NAMALWA (cell line): ENCODE results near the gene SYT7.

Experiments used
- DNase-seq: peaks from one replicate; pipeline ENCODE4 v3.0.0-alpha.2; 2015; ENCODE audit warnings: low spot score

SYT7 gene

GRCh38 chr11:61536676-61537270 lies 44.1 kb downstream of the SYT7 start:
- DNase-seq = no peak

- no peak for DNase-seq
Observed at GRCh38 chr11:61535998-61536675, 44.7 kb downstream of the SYT7 start.

- DNase-seq = no peak
Observed at GRCh38 chr11:61534933-61535839, 45.7 kb downstream of the SYT7 start.

GRCh38 chr11:61534025-61534932 lies 46.6 kb downstream of the SYT7 start:
- DNase-seq = no peak

DNA sequence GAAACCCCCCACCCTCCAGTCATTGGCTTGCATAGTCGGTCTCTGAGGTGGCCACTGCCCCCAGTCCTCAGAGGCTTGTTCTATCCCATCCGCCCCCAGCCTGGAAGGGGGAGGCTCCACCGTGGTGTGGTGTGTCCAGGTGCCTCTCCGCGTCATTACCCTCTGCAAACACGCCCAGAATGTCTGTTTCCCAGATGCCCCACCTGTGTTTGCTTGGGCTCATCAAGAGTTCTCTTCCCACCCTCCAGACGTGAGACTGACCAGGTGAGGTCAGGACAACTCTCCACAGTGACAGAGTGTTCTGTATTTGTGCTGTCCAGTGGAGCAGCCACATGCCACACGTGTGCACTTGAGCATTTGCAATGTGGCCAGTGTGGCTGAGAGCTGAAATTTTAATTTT lies 47.5 kb downstream of the SYT7 start:
- no peak for DNase-seq

DNA sequence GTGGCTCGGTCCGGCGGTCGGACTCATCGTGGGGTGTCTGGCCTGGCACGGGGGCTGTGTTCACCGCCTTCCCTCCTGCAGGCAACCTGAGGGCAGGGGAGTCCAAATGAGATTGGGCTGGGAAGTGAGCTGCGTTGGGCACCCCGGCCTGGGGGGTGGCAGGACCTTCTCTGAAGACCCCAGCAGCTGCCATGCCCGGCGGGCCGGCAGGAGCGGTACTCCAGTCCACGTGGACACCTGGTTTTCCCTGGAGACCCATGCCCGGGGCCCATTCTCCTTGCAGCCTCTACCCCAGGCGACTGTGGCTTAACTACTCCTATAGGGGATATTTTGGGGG lies 47.9 kb downstream of the SYT7 start:
- DNase-seq = no peak

GRCh38 chr11:61532134-61533038 lies 48.5 kb downstream of the SYT7 start:
- peak; percentile 63 for DNase-seq

- DNase-seq = no peak
Observed at GRCh38 chr11:61531044-61531443, 49.8 kb downstream of the SYT7 start.

DNA sequence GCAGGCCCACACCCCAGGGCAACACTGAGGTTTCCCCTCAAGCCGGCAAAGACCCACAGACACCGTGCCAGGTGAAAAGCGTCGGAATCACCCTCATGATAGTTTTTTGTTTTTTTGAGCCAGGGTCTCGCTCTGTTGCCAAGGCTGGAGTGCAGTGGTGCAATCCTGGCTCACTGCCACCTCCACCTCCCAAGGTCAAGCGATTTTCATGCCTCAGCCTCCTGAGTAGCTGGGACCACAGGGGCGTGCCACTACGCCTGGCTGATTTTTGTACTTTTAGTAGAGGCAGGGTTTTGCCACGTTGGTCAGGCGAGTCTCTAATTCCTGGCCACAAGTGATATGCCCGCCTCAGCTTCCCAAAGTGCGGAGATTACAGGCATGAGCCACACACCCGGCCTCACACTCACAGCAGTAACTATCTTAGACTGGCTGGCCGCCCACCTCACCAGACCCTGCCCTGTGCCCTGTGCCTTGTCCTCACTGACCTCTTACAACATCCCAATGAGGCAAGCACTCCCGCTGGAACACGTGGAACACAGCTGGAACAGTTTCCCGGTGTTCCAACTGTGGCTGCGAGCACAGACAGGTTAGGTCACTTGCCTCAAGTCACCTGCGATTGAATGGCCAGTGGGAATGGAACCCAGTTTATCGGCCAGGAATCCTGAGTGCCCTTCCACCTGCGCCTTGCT lies 51.2 kb downstream of the SYT7 start:
- no peak for DNase-seq

DNA sequence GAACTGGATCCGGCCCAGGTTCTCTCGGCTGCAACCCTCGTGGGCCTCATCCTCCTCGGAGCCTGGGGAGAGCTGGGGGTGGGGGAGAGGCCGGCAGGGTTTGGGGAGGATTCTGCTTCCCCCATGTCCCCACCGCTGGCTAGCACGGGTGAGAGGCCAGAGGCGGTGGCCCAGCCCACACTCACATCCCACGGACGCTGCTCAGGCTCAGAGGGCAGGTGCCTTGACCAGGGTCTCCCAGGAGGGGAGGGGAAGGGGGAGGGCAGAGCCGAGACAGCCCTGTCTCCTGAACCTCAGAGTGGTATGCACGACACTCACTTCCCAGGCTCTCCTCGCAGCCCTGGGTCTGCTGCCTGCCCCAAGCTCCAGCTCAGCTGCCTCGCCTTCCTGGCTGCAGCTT lies 52.8 kb downstream of the SYT7 start:
- no peak for DNase-seq

DNA sequence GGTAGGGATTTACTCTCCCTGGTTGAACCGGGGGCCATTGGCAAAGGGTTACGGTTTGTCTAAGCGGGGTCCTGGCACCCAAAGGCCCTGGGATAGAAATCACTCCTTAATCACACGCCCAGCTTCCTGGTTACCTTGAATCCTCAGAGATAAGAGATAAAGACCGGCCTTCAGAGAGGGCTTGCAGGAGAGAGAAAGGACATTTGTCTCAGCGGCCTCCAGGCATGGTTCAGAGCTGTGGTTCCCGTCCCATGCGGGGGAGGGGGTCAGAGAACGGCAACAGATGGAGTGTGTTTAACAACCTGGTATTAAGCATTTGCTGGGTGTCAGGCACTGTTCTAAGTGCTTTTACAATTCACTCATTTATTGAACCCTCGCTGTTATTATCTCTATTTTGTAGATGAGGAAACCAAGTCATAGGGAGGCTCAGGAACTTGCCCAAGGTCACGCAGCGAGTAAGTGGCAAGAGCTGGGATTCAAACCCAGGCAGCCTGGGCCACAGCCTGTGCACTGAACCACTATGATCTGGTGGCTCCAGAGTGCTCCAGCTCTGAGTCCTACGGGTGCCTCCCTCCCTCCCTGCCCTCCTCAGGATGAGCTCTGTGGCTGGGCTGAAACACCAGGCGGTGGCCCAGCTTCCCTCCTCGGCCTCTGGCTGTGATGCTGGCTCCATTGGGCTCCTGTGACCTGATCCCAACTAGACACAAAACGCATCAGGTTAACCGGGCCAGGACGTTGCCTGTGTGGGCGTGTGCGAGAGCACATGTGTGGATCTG lies 53.7 kb downstream of the SYT7 start:
- DNase-seq = no peak

- no peak for DNase-seq
Observed at GRCh38 chr11:61526229-61526628, 54.6 kb downstream of the SYT7 start.

DNA sequence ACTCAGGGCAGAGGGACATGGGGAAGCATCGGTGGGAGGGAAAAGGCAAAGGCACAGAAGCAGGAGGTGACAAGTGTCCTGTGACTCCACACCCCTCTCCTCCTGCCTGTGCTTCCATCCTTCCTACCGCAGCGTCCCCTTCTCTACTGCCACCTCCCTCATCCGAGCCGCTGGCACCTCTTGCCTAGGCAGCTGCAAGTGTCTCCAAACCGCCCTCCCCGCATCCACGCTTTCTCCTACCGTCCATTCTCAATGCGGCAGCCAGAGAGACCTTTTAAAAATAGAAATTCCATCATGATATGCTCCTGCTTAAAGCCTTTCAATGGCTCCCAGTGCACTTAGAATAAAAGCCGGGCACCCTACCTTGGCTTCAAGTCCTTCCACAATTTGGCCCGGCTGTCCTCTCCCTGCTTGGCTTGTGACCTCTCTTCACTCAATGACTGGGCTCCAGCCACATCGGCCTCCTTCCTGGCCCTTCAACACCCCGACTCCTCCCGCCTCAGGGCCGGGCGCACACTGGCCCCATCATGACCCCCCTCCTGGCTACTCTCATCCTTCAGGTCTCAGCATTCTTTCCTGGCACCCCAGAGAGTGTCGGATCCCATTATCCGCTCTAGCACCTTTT lies 55.8 kb downstream of the SYT7 start:
- no peak for DNase-seq

- no peak for DNase-seq
Observed at GRCh38 chr11:61524446-61524845, 56.4 kb downstream of the SYT7 start.

DNA sequence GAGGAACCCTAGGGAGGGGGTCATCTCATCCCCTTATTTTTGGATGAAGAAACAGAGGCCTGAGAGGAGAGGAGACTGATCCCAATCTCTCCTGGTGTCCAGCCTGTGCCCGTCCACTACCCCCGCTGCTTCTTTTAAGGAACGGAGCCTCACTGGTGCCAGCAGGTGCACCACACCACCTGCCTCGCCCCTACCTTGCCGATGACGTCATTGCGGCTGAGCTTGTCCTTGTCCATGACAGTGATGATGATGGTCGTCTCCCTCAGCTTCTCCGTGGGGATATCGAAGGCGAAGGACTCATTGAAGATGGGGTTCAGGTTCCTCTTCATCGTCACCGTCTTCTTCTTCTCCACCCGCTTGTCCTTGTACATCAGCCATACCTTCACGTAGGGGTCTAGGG lies 58.0 kb downstream of the SYT7 start:
- DNase-seq = no peak

DNA sequence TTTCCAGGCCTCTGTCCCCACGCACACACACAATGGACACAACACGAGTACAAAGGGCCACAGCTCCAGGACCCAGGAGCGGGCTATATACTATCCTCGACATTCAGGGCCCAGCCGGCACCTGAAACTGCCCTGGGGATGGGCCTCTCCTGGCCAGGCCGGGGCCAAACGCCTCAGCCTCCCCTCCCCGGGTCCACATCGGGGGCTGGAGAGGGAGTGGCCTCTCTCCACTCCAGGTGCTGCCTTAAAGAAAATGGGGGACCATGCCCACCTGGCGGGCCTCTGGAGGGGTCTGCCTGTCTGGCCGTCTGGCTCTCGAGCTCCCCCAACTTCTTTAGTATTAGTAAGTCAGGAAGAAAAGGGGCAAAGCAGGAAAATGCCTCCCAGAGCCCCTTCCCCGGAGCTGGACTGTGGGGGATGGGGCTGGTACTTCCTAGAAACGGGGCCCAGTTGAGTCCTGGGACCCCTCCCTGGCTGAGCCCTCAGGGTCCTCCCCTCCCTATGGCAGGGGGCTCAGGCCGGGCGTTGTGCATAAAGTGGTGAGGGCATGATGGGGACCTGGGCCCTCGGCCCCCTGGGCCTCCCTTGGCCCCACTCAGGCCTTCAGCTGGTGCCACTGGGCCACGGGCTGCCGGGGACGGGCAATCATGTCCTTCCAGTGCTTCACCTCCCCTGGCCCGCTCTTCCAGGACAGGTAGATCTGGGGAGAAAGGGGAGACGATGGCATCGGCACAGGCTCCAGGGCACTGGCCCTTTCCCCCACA lies 62.7 kb downstream of the SYT7 start:
- no peak for DNase-seq

DNA sequence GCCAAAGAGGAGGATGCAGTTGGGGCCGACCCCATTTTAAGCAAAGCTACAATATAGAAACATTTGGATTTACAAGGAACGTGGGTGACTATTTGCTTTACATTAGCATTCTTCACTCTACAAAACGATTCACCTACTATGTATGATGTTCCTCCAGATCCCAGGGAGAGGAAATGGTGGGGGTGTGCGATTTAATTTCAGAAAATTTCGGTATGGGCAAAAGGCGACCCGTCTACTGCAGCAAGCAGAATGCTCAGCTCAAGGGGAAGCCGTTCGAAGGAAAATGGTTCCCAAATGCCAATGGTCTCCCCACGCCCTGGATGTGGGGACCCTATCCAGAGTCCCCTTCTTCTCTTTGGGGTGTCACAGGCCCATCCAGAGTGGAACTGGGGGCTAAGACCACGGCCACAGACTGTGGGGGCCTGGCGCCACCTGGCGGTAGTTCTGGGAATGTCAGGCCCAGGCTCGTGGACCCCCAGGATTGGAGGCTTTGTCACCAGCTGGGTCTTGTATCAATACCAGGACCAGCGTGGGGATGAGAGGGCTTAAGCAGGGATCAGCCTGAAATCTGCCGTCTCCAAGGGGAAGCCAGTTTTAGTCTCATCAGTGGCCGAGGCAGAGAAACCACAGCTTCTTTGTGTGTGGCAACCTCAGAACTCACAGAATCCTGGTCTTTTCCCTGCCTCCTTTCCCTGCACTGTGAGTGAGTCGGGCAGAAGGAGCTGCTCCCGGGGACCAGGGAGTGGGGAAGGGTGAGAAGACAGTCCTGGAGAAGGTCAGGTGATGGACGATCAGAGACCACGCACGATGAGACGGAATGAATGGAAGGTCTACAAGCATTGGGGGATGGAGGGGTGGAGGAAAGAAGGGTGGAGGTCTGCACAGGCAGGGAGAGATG lies 64.0 kb downstream of the SYT7 start:
- DNase-seq = peak; percentile 64
